Islet precursor cell (in vitro differentiated cells): ENCODE results near the gene IL36A.

Experiments
- DNase-seq: peaks from one replicate; pipeline ENCODE4 v3.0.0-alpha.2; 2018

IL36A gene

GRCh38 chr2:113053666-113054065 is 48.4 kb downstream of the IL36A start:
- peak; percentile 19 for DNase-seq

DNA sequence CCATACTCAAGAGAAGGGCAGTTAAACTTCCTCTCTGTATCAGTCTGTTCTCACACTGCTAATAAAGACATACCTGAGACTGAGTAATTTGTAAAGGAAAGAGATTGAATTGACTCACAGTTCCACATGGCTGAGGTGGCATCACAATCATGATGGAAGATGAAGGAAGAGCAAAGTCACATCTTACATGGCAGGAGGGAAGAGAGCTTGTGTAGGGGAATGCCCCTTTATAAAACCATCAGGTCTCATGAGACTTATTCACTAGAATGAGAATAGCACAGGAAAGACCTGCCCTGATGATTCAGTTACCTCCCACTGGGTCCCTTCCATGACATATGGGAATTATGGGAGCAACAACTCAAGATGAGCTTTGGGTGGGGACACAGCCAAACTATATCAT is 48.8 kb downstream of the IL36A start:
- no peak for DNase-seq

DNA sequence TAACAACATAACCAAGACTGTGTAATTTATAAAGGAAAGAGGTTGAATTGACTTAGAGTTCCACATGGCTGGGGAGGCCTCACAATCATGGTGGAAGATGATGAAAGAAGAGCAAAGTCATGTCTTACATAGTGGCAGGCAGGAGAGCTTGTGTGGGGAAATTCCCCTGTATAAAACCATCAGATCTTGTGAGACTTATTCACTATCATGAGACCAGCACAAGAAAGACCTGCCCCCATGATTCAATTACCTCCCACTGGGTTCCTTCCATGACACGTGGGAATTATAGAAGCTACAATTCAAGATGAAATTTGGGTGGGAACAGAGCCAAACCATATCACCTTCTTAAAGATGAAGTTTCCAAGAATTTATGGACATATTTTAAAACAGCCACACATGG is 51.3 kb downstream of the IL36A start:
- no peak for DNase-seq

GRCh38 chr2:113057117-113057516 is 51.9 kb downstream of the IL36A start:
- DNase-seq = peak; percentile 7
